ENCODE results near the gene CHRM2. TPM values are rescaled to one million over a fixed set of nuclear protein-coding genes. Genes with fewer than 3 reads are reported as not detected.

Gene CHRM2
- total and polyA plus RNA-seq, 2 of the 8 experiments (the other 6 are each of a cell fraction or from before 2014, with no cell fraction given), result 0.17 to 0.32 TPM

DNA sequence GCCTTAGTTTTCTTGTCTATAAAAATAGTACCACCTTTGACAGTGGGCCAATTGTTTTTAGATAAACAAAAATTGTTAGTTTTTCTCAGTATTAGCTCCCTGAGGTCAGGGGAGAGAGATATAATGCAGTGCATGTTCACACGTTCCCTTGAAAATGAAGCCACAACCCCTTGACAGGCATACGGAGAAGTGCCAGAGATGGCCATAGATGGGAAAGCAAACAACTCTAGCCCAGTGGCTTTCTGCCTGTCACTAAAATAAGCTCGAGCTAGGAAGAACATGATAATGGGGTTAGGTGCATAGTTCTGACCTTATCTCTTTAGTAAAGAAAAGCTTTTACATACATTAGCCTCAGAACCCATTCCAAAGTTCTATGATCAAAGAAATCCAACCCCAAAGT is 124.9 kb downstream of the CHRM2 start:
- TF ChIP-seq KDM5A (IDR thresholded peaks at IDR 0.05; ENCODE audit: low read length) (no peak), ZNF274 (IDR thresholded peaks at IDR 0.05; ENCODE audit: borderline replicate concordance, extremely low read depth, low read length) (no peak), TBP (IDR thresholded peaks at IDR 0.05; ENCODE audit: low read depth, low read length) (no peak), RNF2 (IDR thresholded peaks at IDR 0.05; ENCODE audit: borderline replicate concordance, low read depth, low read length, missing control alignments, poor library complexity, severe bottlenecking) (no peak), POLR2AphosphoS5 (IDR thresholded peaks at IDR 0.05; ENCODE audit: low read depth, low read length) (no peak), EZH2 (IDR thresholded peaks at IDR 0.05; ENCODE audit: low read depth, low read length, severe bottlenecking) (no peak)
- Histone ChIP-seq H3K4me1 (replicated peaks in 1 of 4; ENCODE audit: control insufficient read depth in 3 of 4, insufficient read depth in 4 of 4, low read length in 3 of 4) (no peaks in the 10 kb centered on the region), H3K18ac (ENCODE audit: extremely low read depth, low read length) (no peak overlapping the region), H3K9me3 (ENCODE audit: insufficient read depth in 2 of 2, low read depth in 1 of 2, low read length in 1 of 2) (no peaks in the 10 kb centered on the region), H2BK5ac (ENCODE audit: low read depth, low read length) (no peak overlapping the region), H3K4me2 (ENCODE audit: insufficient read depth in 1 of 2, low read depth in 2 of 2, low read length in 2 of 2) (no peak overlapping the region), H4K8ac (ENCODE audit: extremely low read depth, insufficient read depth, low read length) (no peak overlapping the region), H3K14ac (ENCODE audit: insufficient read length) (no peak overlapping the region), H3K9ac (replicated peaks in 1 of 4; ENCODE audit: extremely low read depth in 1 of 4, low read depth in 3 of 4, low read length in 3 of 4) (no peak overlapping the region), H3K56ac (replicated peaks; ENCODE audit: insufficient read length, low read depth, low read length) (no peak overlapping the region), H3K27me3 (replicated peaks in 1 of 4; ENCODE audit: control insufficient read depth in 3 of 4, extremely low read depth in 1 of 4, insufficient read depth in 3 of 4, low read length in 3 of 4) (no peaks in the 10 kb centered on the region), H4K5ac (ENCODE audit: insufficient read length, low read depth, low read length) (no peak overlapping the region), H3K79me1 (ENCODE audit: low read depth, low read length) (no peaks in the 10 kb centered on the region), H2BK15ac (ENCODE audit: low read length) (no peak overlapping the region), H4K20me1 (replicated peaks in 1 of 2; ENCODE audit: control insufficient read depth in 1 of 2, insufficient read depth in 2 of 2, low read length in 2 of 2) (no peaks in the 10 kb centered on the region), H3K36me3 (ENCODE audit: control insufficient read depth in 2 of 4, insufficient read depth in 4 of 4, low read length in 3 of 4) (no peaks in the 10 kb centered on the region), H3K4ac (replicated peaks; ENCODE audit: insufficient read length, low read depth, low read length) (no peak overlapping the region), H3K79me2 (ENCODE audit: control insufficient read depth in 1 of 2, insufficient read depth in 2 of 2, low read length in 2 of 2) (no peaks in the 10 kb centered on the region), H3K4me3 (ENCODE audit: extremely low read depth in 1 of 4, insufficient read depth in 2 of 4, low read depth in 3 of 4, low read length in 4 of 4) (no peak overlapping the region), H2AFZ (ENCODE audit: low read length) (no peak overlapping the region), H2BK12ac (ENCODE audit: low read depth, low read length) (no peak overlapping the region), H2BK120ac (replicated peaks; ENCODE audit: low read depth, low read length) (no peak overlapping the region), H2AK5ac (ENCODE audit: low read depth, low read length) (no peak overlapping the region), H4K91ac (replicated peaks; ENCODE audit: insufficient read length, low read length) (no peak overlapping the region), H3K27ac (ENCODE audit: low read depth, low read length) (no peak overlapping the region), H3K23me2 (ENCODE audit: low read depth, low read length) (no peaks in the 10 kb centered on the region), H3K23ac (ENCODE audit: insufficient read length) (no peak overlapping the region), H2BK20ac (ENCODE audit: low read length) (no peak overlapping the region)
- CTCF ChIA-PET (ENCODE audit: partially characterized antibody), result no interaction called here
- FAIRE-seq (no peak), DNase-seq (ENCODE audit: low read depth in 1 of 2, low spot score in 2 of 2) (no peak)
- 83% methylated on average over 3 of the region's 3 CpGs; no CpG with 5 or more reads in 1 of the 2 experiments for WGBS, 2 experiments (ENCODE audit: extremely low coverage in 1 of 2, insufficient coverage in 1 of 2, insufficient read length in 1 of 2, insufficient replicate concordance in 2 of 2, low coverage in 1 of 2, low lambda C conversion rate in 2 of 2, missing lambda C conversion rate in 1 of 2)
- POLR2A ChIA-PET (ENCODE audit: partially characterized antibody), result no interaction called here

All from H1 (cell line).